ENCODE data around the gene IFIT1. TPM values are rescaled to one million over a fixed set of nuclear protein-coding genes. Genes with fewer than 3 reads are reported as not detected.

The IFIT1 gene
- total RNA-seq, 1 donor from 2014 or later: 0.09 TPM

DNA sequence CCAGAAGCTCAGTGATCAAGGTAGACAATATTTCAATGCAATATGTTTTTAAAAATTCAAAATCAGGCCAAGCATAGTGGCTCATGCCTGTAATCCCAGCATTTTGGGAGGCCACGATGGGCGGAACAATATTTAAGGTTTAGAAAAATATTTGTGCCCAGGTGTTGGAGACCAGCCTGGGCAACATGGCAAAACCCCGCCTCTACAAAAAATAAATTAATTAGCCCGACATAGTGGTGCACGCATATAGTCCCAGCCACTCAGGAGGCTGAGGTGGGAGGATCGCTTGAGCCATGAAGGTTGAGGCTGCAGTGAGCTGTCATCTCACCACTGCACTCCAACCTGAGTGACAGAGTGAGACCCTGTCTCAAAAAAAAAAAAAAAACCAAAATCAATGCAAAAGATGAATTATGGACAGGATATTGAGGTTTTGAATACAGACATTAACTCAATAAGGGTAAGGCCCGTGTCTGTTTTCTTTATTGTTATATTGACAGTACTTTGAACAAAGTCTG, 21.0 kb downstream of the IFIT1 start:
- Mint-ChIP-seq H3K27ac (peak overlapping the region; percentile 86), H3K4me3 (ENCODE audit: low read depth) (peak overlapping the region; percentile 87), H3K4me1 (ENCODE audit: low read depth) (peaks cover 39% of the 10 kb centered on the region), H3K36me3 (ENCODE audit: low read depth) (peaks cover 31% of the 10 kb centered on the region), H3K9me3 (peaks cover 11% of the 10 kb centered on the region), H3K27me3 (ENCODE audit: low read depth) (peaks cover 6% of the 10 kb centered on the region)
- DNase-seq (ENCODE audit: low spot score): no peak
- intact Hi-C loops (cut with micrococcal nuclease): no loop called here

GRCh38 chr10:89414146-89414878, 21.9 kb downstream of the IFIT1 start, which contains the start of gene IFIT5:
IFIT5 (plus strand) TSS chr10:89414568; CDS start chr10:89414799, 231 bp downstream.
- intact Hi-C loops (cut with micrococcal nuclease): loop anchor here (1.0 to 2.0 kb wide), 2 partner anchors 82 to 230 kb away; partner anchors contain the start of gene PANK1
- Mint-ChIP-seq H3K9me3 (peaks cover 11% of the 10 kb centered on the region), H3K4me1 (ENCODE audit: low read depth) (peaks cover 40% of the 10 kb centered on the region), H3K4me3 (ENCODE audit: low read depth) (peak within 1 kb of the TSS; percentile 87), H3K36me3 (ENCODE audit: low read depth) (peaks cover 32% of the 10 kb centered on the region), H3K27me3 (ENCODE audit: low read depth) (peaks cover 6% of the 10 kb centered on the region), H3K27ac (peak within 1 kb of the TSS; percentile 93)
- DNase-seq (ENCODE audit: low spot score): peak; percentile 67

DNA sequence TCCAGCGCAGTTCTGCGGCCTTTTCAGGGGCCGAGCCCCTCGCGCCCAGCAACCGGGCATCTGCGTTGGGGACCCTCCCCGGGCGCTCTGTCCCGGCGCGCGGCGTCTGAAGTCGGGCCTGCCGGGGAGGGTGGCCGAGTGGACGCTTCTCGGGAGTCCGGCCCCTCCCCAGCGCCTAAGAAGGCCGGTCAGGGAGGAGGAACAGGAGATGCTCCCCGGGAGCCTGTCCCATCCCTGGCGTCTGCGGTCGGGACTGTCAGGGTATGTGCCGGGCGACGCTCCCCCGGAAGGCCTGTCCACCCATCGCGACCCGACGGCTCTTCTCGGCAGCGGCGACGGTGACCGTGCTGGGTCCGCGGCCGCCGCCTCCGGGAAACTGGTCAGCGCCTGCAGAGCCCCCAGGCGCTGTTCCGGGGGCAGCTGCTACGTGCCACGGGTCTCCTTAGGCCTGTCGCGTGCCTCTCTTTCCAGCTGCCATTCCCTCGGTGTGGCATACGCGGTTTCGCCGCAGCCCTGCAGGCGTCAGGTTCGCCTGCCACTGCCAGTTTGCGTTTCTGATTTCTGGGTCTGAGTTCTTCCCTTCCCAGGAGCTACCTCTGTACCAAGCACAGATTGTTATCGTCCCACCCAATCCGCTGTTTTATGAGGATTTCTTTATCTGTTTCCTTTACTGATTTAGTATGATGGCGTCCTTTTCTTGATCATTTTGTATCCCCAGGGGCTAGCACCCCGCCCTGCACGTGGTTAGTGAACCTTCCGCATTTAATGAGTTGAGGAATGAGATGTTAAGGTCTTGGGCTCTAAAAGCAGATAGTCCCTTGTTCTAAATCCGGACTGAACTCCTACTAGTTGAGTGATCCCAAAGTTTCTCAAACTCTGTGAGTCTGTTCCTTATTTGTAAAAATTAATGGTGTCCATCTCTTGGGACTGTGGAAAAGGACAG, 22.7 kb downstream of the IFIT1 start:
- Mint-ChIP-seq H3K4me1 (ENCODE audit: low read depth) (peaks cover 44% of the 10 kb centered on the region), H3K36me3 (ENCODE audit: low read depth) (peaks cover 35% of the 10 kb centered on the region), H3K4me3 (ENCODE audit: low read depth) (peak overlapping the region; percentile 87), H3K27me3 (ENCODE audit: low read depth) (peaks cover 6% of the 10 kb centered on the region), H3K27ac (peak overlapping the region; percentile 93), H3K9me3 (peaks cover 11% of the 10 kb centered on the region)
- intact Hi-C loops (cut with micrococcal nuclease): loop anchor here (1.0 to 5.0 kb wide), 3 partner anchors 83 to 287 kb away; partner anchors contain the start of genes KIF20B and PANK1
- peak; percentile 23 for DNase-seq (ENCODE audit: low spot score)

- H3K27ac Mint-ChIP-seq: no peak overlapping the region
Measured at GRCh38 chr10:89416465-89416864, 24.0 kb downstream of the IFIT1 start.

DNA sequence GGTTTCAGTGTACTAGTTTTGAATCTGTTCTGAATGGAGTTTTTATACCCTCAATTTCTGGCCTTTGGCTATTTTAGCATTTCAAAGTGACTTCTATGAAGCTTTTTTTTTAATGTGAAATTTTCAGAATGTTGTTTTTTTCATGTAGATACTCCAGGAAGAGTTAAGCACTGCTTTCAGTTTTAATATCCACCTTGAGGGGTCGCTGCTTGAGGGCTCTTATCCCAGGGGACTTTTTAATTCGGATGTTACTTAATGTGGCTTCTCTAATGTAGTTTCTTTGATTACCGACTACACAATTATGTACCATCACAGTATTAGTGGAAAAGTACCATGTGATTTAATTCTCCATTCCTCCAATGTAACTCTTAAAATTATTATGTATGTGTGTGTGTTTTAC, 27.1 kb downstream of the IFIT1 start:
- Mint-ChIP-seq H3K36me3 (ENCODE audit: low read depth) (peaks cover 48% of the 10 kb centered on the region), H3K4me3 (ENCODE audit: low read depth) (no peak overlapping the region), H3K27ac (no peak overlapping the region), H3K27me3 (ENCODE audit: low read depth) (no peaks in the 10 kb centered on the region), H3K9me3 (no peaks in the 10 kb centered on the region), H3K4me1 (ENCODE audit: low read depth) (peaks cover 27% of the 10 kb centered on the region)
- intact Hi-C loops (cut with micrococcal nuclease): loop anchor here (5.0 kb wide), 1 partner anchor 283 kb away; the partner anchor contains the start of gene KIF20B
- DNase-seq (ENCODE audit: low spot score): no peak

More at GRCh38 chr10:89416465-89416864, 24.0 kb downstream of the IFIT1 start:
- Mint-ChIP-seq H3K4me3 (ENCODE audit: low read depth) (peak overlapping the region; percentile 87), H3K4me1 (ENCODE audit: low read depth) (peaks cover 40% of the 10 kb centered on the region), H3K36me3 (ENCODE audit: low read depth) (peaks cover 42% of the 10 kb centered on the region), H3K27me3 (ENCODE audit: low read depth) (peaks cover 3% of the 10 kb centered on the region), H3K9me3 (peaks cover 11% of the 10 kb centered on the region)
- intact Hi-C loops (cut with micrococcal nuclease): loop anchor here (5.0 kb wide), 1 partner anchor 286 kb away; the partner anchor contains the start of gene KIF20B
- no peak for DNase-seq (ENCODE audit: low spot score)

DNA sequence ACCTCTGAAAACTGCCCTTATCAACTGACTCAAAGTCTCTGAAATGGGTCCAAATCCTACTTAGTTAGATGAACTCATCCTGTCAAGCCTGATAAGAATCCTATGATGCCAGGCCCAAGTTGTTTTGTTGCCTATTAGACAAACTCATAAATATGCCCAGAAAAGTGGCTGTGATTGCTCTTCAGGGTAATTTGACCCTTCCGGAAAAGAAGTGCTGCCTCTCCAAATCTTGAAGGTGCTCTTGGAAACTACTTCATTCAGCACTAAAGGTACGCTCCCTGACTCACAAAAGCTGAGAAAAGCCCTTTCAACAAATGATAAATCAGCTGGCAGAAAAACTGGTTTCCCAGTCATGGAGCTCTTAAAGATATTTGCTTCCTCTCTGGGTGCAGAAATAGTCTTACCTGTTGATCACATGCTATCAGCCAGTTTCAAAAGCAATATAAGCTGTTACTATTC, 28.6 kb downstream of the IFIT1 start:
- DNase-seq (ENCODE audit: low spot score): no peak
- H3K27me3 Mint-ChIP-seq (ENCODE audit: low read depth): no peaks in the 10 kb centered on the region
- no peak overlapping the region for H3K4me3 Mint-ChIP-seq (ENCODE audit: low read depth)
- no peak overlapping the region for H3K27ac Mint-ChIP-seq
- peaks cover 40% of the 10 kb centered on the region for H3K36me3 Mint-ChIP-seq (ENCODE audit: low read depth)
- H3K9me3 Mint-ChIP-seq: no peaks in the 10 kb centered on the region
- peaks cover 20% of the 10 kb centered on the region for H3K4me1 Mint-ChIP-seq (ENCODE audit: low read depth)
- intact Hi-C loops (cut with micrococcal nuclease): no loop called here

GRCh38 chr10:89425000-89425399, 32.6 kb downstream of the IFIT1 start:
- DNase-seq (ENCODE audit: low spot score): no peak
- Mint-ChIP-seq H3K9me3 (no peaks in the 10 kb centered on the region), H3K4me3 (ENCODE audit: low read depth) (no peak overlapping the region), H3K4me1 (ENCODE audit: low read depth) (no peaks in the 10 kb centered on the region), H3K36me3 (ENCODE audit: low read depth) (peaks cover 17% of the 10 kb centered on the region), H3K27ac (no peak overlapping the region), H3K27me3 (ENCODE audit: low read depth) (peaks cover 12% of the 10 kb centered on the region)
- intact Hi-C loops (cut with micrococcal nuclease): no loop called here

DNA sequence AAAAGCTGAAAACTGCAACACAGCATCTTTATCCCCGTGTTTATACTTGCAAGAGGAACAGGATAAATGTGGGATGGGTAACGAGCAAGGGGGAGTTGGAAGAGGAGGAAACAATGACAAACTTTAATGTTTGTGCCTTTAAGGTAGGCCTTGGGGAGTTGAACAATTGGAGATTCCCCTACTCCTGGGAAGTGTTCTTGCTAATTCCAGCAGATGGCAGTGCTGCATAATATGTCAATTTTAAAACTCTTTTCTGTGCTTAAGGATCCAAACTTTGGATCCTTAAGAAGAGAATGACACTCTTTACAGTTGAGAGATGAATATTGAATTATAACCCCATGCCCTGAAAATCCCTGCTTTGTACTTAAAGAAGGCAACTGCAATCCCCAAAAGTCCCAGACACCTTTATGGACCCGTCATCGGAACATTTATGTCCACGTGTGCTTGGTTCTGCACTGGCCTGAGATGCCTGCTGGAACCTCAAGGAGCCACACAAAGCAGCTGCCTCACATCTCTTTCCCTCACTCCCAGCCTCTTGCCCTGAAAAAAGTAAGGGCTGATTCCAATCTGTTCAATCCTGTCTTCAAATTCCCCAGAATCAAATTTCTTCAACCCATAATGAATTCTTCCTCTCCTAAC, 33.9 kb downstream of the IFIT1 start:
- intact Hi-C loops (cut with micrococcal nuclease): loop anchor here (1.0 kb wide), 1 partner anchor 138 kb away; no protein-coding TSS in a partner anchor
- no peak for DNase-seq (ENCODE audit: low spot score)
- Mint-ChIP-seq H3K27ac (no peak overlapping the region), H3K4me3 (ENCODE audit: low read depth) (no peak overlapping the region), H3K4me1 (ENCODE audit: low read depth) (no peaks in the 10 kb centered on the region), H3K27me3 (ENCODE audit: low read depth) (peaks cover 18% of the 10 kb centered on the region), H3K36me3 (ENCODE audit: low read depth) (peaks cover 11% of the 10 kb centered on the region), H3K9me3 (no peaks in the 10 kb centered on the region)

DNA sequence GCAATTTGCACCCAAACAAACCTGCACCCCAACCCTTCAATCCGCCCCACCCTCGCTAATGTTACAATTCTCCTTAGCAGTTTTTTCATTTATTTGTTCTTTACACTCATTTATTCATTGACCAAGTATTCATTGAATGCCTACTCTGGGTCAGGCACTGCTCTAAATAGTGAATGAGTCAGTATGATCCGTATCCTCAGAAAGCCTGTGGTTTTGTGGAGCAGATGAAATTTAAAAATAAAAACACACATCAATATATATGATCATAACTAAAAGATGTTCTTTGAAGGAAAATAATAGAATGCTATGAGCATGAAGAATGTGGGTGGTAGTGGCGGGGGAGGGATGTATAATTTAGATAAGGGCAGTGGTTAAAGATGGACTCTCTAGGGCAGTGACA, 35.2 kb downstream of the IFIT1 start:
- intact Hi-C loops (cut with micrococcal nuclease): no loop called here
- DNase-seq (ENCODE audit: low spot score): no peak
- Mint-ChIP-seq H3K9me3 (no peaks in the 10 kb centered on the region), H3K27ac (no peak overlapping the region), H3K4me1 (ENCODE audit: low read depth) (no peaks in the 10 kb centered on the region), H3K4me3 (ENCODE audit: low read depth) (no peak overlapping the region), H3K27me3 (ENCODE audit: low read depth) (peaks cover 25% of the 10 kb centered on the region), H3K36me3 (ENCODE audit: low read depth) (peaks cover 3% of the 10 kb centered on the region)

DNA sequence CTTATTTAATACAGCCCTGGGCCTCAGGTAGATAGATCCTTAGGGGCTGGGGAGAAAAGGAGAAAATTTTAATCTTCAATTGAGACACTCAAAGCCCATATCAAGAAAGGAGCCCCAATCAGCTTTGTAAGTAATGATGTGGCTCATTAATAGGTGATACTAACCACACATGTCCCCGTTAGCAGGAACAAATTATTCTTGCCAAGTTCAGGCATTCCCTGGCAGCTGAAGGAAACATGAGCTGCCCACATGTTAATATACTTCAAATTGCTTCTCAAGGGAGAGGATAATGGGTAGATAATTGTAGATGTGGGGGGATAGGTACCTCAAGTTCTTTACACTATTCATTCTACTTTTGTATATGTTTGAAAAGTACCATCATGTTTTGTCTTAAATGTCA, 36.5 kb downstream of the IFIT1 start:
- no peaks in the 10 kb centered on the region for H3K4me1 Mint-ChIP-seq (ENCODE audit: low read depth)

GRCh38 chr10:89431977-89432376, 39.6 kb downstream of the IFIT1 start:
- no peaks in the 10 kb centered on the region for H3K9me3 Mint-ChIP-seq
- intact Hi-C loops (cut with micrococcal nuclease): no loop called here
- H3K4me1 Mint-ChIP-seq (ENCODE audit: low read depth): no peaks in the 10 kb centered on the region
- no peak for DNase-seq (ENCODE audit: low spot score)
- H3K4me3 Mint-ChIP-seq (ENCODE audit: low read depth): no peak overlapping the region
- H3K27ac Mint-ChIP-seq: no peak overlapping the region
- peaks cover 53% of the 10 kb centered on the region for H3K27me3 Mint-ChIP-seq (ENCODE audit: low read depth)
- H3K36me3 Mint-ChIP-seq (ENCODE audit: low read depth): no peaks in the 10 kb centered on the region

More for the DNA sequence above, 36.5 kb downstream of the IFIT1 start:
- H3K9me3 Mint-ChIP-seq: no peaks in the 10 kb centered on the region
- H3K4me3 Mint-ChIP-seq (ENCODE audit: low read depth): no peak overlapping the region
- DNase-seq (ENCODE audit: low spot score): no peak
- no peaks in the 10 kb centered on the region for H3K36me3 Mint-ChIP-seq (ENCODE audit: low read depth)
- no peak overlapping the region for H3K27ac Mint-ChIP-seq
- intact Hi-C loops (cut with micrococcal nuclease): no loop called here
- peaks cover 31% of the 10 kb centered on the region for H3K27me3 Mint-ChIP-seq (ENCODE audit: low read depth)

GRCh38 chr10:89438525-89438924, 46.1 kb downstream of the IFIT1 start:
- no peaks in the 10 kb centered on the region for H3K9me3 Mint-ChIP-seq
- no peaks in the 10 kb centered on the region for H3K4me1 Mint-ChIP-seq (ENCODE audit: low read depth)
- no peak for DNase-seq (ENCODE audit: low spot score)
- no peak overlapping the region for H3K4me3 Mint-ChIP-seq (ENCODE audit: low read depth)
- H3K36me3 Mint-ChIP-seq (ENCODE audit: low read depth): no peaks in the 10 kb centered on the region
- intact Hi-C loops (cut with micrococcal nuclease): no loop called here
- peaks cover 42% of the 10 kb centered on the region for H3K27me3 Mint-ChIP-seq (ENCODE audit: low read depth)
- H3K27ac Mint-ChIP-seq: no peak overlapping the region

Data from activated T-helper 2 cell treated with anti-CD3 and anti-CD28 coated beads, Interferon-gamma antibody, Interleukin-2, Interleukin-4, amounts not matched to agents 10 μg/mL and 5 μg/mL and 100 μg/mL, durations not matched to agents 14 hours and 24 hours and 36 hours (primary cell).